ENCODE data around the gene SRGAP1.

Gene SRGAP1

DNA sequence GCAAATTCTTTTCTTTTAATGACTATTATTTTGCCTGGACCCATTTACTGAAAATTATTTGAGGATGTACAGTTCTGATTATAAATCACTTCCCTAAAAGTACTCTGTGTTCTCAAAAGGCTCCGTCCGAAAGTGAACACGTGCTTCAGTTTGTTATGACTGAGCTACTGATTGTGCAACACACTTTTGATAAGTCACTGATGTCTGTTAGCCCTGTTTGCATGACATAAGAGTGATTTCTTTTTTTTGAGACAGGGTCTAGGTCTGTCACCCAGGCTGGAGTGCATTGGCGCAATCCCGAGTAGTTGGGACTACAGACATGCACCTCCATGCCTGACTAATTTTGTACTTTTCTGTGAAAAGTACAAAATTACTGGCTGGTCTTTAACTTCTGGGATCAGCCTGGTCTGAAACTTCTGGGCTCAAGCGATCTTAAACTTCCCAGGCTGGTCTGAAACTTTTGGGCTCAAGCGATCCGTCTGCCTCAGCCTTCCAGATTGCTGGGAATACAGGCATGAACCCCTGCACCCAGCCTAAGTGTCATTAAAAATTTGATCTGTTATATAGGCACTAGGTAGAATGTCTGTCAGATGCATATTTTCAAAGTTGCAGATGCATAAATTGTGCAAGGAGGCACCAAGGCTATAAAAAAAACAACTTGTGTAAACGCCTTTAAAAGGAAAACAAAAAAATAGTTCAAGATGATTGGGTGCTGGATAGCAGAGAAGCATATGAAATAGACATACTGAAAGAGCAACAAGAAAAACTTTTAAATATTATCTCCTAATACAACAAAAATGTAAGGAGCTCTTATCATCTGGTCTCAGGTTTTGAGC, 111.5 kb downstream of the SRGAP1 start:
- DNase-seq (ENCODE audit: extremely low spot score, insufficient read length, low read depth) (no peak), FAIRE-seq (no peak)

DNA sequence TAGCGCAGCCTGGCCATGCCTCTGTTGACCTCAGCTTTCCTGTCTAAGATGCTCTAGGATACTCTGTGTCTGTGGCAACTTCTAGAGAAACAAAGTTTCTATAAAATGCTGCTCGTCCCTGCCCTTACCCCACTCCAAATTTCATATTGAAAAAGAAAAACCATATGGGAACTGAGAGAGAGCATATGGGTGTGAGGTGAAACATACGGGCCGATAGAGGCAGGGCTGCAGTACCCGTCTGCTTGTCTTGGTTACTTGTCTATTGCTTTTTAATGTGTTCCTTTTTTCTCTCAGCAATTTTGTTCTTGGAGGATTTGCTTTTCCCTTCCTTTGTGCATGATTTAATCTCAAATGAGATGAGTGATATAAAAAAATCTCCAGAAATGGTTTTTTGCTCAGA, 113.0 kb downstream of the SRGAP1 start:
- FAIRE-seq, result no peak

DNA sequence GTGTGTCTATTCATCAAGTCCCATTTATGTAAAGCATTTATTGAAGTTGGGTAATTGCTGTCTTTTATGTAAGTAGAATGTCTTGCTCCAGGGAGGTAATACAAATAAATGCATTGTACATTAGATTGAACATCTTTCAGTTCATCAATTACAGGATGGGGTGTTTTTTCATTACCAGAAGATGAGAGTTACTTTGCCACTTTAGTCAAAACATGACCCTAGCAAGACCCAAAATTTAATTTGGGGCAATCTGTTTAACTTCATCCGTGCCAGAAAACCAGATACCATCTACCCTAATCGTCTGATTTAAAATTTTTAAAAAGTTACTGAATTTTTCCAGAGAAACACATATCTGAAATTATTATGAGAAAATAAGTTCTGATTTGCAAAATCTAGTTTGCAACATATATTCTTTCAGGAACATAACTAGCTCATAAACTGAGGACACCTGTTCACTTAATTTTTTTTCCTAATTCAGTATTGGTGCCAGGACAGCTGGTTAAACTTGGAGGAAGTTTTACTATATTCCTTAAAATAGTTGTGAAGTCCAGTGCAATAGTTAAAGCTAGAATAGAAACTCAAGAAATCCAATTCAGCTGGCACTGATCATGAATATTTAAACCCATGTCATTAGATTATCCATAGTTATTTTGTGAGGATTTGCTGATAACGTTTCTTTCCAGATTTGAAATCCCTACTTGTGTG, 114.5 kb downstream of the SRGAP1 start:
- DNase-seq (ENCODE audit: extremely low spot score, insufficient read length, low read depth) (no peak), FAIRE-seq (no peak)

More for the DNA sequence above, 113.0 kb downstream of the SRGAP1 start:
- DNase-seq (ENCODE audit: extremely low spot score, insufficient read length, low read depth), result no peak

- DNase-seq (ENCODE audit: extremely low spot score, insufficient read length, low read depth), result no peak
- no peak for FAIRE-seq
Observed at GRCh38 chr12:63961048-63961447, 116.5 kb downstream of the SRGAP1 start.

DNA sequence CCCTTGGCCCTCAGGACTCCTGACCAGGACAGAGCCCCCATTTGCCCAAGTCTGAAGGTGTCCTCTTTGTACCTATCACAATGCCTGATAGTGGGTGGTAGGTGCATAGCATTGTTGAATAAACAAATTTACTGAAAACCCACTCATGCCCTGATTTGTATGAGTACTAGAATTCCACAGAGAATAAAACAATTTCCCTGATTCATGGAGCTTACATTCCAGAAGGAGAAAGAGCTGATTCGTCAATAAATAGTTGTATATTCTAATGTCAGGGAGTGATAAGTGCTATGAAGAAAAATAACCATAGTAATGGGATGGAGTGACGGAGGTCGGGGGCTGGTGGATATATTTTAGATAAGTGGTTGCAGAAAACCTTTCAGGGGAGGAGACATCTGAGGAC, 117.0 kb downstream of the SRGAP1 start:
- no peak for DNase-seq (ENCODE audit: extremely low spot score, insufficient read length, low read depth)
- FAIRE-seq, result no peak

GRCh38 chr12:63963868-63964267, 119.4 kb downstream of the SRGAP1 start:
- no peak for DNase-seq (ENCODE audit: extremely low spot score, insufficient read length, low read depth)
- FAIRE-seq, result no peak

DNA sequence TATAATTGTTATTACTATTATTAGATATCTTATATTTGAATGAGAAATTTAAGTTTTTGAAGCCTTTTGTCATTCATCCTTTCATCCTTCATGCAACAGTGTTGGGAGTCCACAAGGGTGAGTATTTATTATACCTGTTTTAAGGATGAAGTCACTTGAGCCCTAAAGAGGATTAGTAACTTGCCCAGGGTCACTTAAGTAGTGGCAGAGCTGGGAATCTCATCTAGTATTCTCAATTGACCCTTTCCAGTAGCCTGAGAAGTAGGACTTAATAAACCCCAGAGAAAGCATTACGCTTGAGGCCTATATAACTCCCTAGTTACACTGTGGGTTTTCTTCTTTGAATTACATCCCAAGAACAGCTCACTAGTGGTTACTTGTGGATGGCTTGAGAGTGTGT, 119.8 kb downstream of the SRGAP1 start:
- DNase-seq (ENCODE audit: extremely low spot score, insufficient read length, low read depth) (no peak), FAIRE-seq (no peak)

DNA sequence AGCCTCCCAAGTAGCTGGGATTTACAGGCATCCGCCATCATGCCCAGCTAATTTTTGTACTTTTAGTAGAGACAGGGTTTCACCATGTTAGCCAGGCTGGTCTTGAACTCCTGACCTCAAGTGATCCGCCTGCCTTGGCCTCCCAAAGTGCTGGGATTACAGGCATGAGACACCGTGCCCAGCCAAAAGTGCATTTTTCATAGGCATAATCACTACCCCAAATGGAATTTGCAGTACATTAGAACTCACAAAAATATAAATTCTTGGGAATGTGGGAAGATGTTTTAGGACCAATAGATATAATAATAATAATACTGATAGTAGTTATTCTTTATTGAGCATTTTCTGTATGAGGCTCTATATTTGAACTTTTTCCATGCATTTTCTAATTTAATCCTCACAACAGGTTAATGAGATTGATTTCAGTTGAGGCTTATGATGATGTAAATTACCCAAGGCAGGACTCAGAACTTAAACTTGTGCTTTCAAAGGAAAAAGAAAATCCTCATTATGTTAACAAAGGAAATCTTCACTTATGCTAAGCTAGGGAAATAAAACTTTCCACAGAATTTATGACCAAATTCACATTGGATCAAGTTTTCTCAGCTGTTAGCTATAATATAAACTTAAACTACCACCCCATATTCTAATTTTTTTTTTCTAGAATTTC, 121.6 kb downstream of the SRGAP1 start:
- DNase-seq (ENCODE audit: extremely low spot score, insufficient read length, low read depth) (no peak), FAIRE-seq (no peak)

- DNase-seq (ENCODE audit: extremely low spot score, insufficient read length, low read depth) (no peak), FAIRE-seq (no peak)
Observed at GRCh38 chr12:63966606-63966975, 122.1 kb downstream of the SRGAP1 start.

DNA sequence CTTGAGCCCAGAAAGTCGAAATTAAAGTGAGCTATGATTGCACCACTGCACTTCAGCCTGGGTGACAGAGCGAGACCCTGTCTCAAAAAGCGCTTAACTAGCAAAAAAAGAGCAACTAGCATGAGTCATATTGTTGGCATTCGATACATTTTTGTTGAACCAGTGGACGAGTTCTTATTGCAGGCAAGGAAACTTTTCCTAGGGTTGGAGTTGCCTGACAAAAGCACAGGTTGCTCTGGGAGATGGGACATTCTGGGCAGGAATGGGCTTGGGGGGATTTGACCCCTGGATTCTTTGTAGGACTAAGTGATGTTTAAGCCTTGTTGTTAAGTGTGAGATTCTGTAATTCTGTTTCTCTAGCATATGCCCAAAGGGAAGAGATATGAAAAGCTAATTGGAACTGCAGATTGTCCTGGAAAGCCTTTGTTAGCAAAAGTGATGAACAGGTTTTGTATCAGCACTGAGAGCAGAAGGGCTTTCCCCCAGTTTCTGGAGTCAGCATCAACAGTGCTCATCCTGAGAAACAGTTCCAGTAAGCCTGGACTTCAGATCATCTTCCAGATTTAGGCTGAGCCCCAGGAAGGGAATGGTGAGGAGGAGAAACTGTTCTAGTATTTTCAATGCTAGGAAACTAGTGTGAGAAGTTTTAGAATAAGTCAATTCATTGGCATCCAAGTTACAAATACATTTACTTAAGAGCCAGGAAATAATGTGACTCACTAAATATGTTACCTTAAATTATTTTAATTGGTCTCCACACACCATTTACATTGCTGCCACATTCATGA, 123.1 kb downstream of the SRGAP1 start:
- FAIRE-seq (no peak), DNase-seq (ENCODE audit: extremely low spot score, insufficient read length, low read depth) (no peak)

DNA sequence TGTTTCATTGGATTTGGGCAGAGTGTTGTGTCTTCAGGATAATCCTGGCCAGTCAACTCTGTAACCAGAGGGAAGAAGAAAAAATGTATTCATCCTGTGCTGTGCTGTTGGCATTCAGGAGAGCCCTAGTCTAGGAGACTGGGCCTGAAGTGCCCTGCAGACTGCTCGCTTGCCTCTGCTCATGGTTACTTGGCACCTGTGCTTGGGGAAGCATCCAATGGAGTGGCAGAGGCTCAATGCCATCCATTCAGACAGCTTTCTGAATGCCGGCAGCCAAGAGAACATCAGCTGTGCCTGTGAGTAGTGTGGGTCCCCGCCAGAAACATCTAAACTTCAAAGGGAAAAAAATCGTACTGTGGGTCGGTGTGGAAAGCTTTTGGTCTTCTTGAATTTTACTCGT, 124.2 kb downstream of the SRGAP1 start:
- FAIRE-seq, result no peak
- no peak for DNase-seq (ENCODE audit: extremely low spot score, insufficient read length, low read depth)

GRCh38 chr12:63976902-63977395, 132.4 kb downstream of the SRGAP1 start:
- DNase-seq (ENCODE audit: extremely low spot score, insufficient read length, low read depth) (no peak), FAIRE-seq (no peak)

DNA sequence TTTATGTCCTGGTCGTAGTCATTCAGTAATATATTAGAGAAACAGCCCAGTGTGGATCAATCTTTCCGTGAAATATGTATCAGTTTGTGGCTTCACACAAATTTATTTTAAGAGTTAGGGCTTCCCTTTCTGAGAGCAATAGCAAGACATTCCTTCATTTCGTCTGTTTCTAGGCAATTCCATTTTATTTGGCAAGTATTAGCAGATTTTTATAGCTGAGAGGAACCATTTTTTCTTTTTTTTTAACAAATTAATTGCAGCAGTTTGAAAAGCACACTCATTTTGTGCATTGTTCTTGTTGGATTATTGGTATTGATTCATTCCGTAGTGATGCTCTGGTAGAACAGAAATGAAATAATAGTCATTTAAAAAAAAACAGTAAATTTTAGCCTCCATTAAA, 132.9 kb downstream of the SRGAP1 start:
- no peak for FAIRE-seq
- no peak for DNase-seq (ENCODE audit: extremely low spot score, insufficient read length, low read depth)

DNA sequence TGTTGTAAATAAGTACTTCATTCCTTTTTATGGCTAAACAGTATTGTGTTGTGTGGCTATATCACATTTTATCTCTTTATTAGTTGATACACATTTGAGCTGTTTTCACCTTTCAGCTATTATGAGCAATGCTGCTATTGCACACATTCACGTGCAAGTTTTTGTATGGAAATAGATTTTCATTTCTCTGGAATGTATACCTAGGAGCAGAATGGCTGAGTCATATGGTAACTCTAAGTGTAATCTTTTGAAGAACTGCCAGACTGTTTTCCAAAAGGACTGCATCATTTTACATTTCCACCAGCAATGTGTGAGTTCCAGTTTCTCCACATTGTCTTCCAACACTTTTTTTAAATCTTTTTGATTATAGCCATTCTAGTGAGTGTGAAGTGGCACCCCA, 134.0 kb downstream of the SRGAP1 start:
- FAIRE-seq, result no peak

DNA sequence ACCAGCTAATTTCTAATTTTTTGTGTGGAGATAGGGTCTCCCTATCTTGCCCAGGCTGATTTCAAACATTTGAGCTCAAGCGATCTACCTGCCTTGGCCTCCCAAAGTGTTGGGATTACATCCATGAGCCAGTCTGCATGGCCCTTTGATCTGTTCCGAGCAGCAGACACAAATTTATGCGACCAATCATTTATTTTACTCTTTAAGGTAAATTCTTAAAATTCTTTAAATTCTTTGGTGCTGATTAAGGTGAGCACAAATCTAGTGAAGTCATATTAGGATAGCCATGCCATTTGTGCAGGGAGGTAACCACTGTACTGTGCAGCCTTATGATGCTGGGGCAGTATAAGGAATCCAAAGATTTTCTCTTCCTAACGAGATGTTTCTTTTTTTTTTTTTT, 135.7 kb downstream of the SRGAP1 start:
- no peak for DNase-seq (ENCODE audit: extremely low spot score, insufficient read length, low read depth)

More for the DNA sequence above, 134.0 kb downstream of the SRGAP1 start:
- DNase-seq (ENCODE audit: extremely low spot score, insufficient read length, low read depth), result no peak

DNA sequence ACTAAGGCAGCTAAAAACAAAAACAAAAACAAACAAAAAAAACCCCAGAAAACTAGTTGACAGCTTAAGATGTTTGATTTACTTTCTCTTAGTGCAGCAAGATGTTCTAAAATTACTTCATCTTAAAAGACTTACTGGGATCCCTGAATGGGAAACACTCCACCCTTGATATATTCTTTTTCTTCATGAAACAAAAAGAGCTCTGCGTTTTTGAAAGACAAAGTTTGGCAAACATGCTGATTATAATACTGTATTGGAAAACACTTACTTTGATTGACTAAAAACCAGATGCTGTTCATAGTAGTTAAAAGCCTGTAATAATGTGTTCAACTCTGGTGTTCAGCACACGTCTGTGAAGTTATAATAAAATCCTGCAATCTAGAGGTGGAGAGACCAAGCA, 136.8 kb downstream of the SRGAP1 start:
- DNase-seq (ENCODE audit: extremely low spot score, insufficient read length, low read depth) (no peak), FAIRE-seq (no peak)

More for the DNA sequence above, 135.7 kb downstream of the SRGAP1 start:
- FAIRE-seq, result no peak

- DNase-seq (ENCODE audit: extremely low spot score, insufficient read length, low read depth) (no peak), FAIRE-seq (no peak)
Observed at GRCh38 chr12:63982604-63983295, 138.2 kb downstream of the SRGAP1 start.

DNA sequence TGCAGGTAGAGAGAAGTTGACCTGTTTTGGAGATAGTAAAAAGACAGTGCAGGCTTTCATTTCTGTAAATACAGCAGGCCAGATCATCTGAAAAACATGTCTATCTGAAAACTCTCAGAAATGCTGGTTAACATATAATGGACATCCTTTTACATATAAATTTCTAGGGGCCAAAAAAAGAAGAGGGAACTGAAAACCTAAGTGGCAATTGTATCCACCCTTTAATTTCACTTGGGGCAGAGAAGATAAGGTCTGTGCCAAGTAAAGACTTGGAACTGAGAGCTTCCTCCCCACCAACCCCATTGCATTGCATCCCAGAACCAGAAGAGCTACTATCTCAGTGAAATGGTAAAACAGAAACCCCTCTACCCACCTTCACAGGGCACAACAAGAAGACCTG, 141.0 kb downstream of the SRGAP1 start:
- no peak for FAIRE-seq
- no peak for DNase-seq (ENCODE audit: extremely low spot score, insufficient read length, low read depth)

DNA sequence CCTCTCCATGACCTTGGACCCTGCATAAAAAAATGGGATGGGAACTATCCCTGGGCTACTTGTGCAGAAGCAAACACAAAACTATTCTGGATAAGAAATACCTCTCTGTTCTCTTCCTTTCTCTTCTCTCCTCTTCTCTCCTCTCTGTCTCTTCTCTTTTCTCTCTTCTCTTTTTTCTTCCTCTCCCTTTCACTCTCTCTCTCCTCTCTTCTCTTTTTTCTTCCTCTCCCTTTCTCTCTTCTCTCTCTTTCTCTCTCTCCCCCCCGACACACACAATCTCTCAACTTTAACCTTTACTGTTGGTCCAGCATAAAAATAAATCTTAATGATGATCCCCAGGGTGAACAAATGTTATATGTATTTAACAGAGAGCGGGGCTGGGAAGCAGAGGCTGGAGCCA, 141.4 kb downstream of the SRGAP1 start:
- no peak for DNase-seq (ENCODE audit: extremely low spot score, insufficient read length, low read depth)
- FAIRE-seq, result no peak
